ENCODE results near the gene WSCD1. TPM values are rescaled to one million over a fixed set of nuclear protein-coding genes. Genes with fewer than 3 reads are reported as not detected.

WSCD1 gene
- total RNA-seq, 1 donor from 2014 or later: 4.2 TPM

DNA sequence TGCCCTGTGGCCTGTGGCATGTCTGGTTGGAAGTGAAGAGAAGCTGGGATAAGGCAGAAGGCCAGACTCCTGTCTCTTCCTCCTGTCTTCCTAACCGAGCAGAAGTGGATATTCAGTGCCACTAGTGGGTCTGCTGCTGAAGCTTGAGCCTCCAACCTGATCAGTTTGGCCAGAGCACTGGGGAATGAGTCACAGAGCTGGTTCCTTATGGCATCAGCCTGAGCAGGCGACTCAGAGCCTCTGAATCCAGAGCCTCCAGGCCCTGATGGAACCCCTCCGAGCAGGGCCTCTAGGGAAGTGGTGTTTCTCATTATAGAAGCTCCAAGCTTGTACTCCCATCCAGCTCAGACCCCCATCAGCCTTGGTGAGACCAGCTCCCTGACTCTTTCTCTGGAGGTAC is 2.0 kb downstream of the WSCD1 start:
- Mint-ChIP-seq H3K36me3 (ENCODE audit: low read depth) (no peaks in the 10 kb centered on the region), H3K27me3 (ENCODE audit: low read depth) (peaks cover 27% of the 10 kb centered on the region), H3K4me1 (ENCODE audit: low read depth) (peaks cover 12% of the 10 kb centered on the region), H3K4me3 (ENCODE audit: unreplicated experiment) (no peak overlapping the region), H3K9me3 (ENCODE audit: low read depth) (no peaks in the 10 kb centered on the region), H3K27ac (ENCODE audit: unreplicated experiment) (no peak overlapping the region)
- DNase-seq (ENCODE audit: low spot score): no peak
- TF ChIP-seq, protein P1, sequence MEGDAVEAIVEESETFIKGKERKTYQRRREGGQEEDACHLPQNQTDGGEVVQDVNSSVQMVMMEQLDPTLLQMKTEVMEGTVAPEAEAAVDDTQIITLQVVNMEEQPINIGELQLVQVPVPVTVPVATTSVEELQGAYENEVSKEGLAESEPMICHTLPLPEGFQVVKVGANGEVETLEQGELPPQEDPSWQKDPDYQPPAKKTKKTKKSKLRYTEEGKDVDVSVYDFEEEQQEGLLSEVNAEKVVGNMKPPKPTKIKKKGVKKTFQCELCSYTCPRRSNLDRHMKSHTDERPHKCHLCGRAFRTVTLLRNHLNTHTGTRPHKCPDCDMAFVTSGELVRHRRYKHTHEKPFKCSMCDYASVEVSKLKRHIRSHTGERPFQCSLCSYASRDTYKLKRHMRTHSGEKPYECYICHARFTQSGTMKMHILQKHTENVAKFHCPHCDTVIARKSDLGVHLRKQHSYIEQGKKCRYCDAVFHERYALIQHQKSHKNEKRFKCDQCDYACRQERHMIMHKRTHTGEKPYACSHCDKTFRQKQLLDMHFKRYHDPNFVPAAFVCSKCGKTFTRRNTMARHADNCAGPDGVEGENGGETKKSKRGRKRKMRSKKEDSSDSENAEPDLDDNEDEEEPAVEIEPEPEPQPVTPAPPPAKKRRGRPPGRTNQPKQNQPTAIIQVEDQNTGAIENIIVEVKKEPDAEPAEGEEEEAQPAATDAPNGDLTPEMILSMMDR (IDR thresholded peaks at IDR 0.05): no peak

DNA sequence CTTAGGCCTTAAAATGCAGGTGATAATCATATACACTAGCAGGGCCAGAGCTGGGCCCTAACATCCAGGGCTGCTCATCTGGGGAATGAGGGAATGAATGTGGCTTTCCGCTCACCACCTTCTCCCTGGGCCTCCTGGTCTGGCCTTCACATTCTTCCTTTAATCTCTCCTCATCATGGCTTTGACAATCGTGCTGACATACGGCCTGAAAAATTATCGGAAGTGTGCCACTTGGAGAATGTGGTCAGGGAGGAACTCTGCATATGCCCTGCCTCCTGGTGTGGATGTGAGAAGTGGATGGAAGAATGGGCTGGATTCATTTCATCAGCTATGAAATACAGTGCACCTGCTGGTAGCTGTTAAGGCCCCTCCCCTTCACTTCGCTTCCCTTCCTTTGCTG is 2.4 kb downstream of the WSCD1 start:
- peaks cover 22% of the 10 kb centered on the region for H3K27me3 Mint-ChIP-seq (ENCODE audit: low read depth)
- no peaks in the 10 kb centered on the region for H3K36me3 Mint-ChIP-seq (ENCODE audit: low read depth)
- H3K27ac Mint-ChIP-seq (ENCODE audit: unreplicated experiment): no peak overlapping the region
- no peak for DNase-seq (ENCODE audit: low spot score)
- no peaks in the 10 kb centered on the region for H3K9me3 Mint-ChIP-seq (ENCODE audit: low read depth)
- TF ChIP-seq, protein P1 (IDR thresholded peaks at IDR 0.05): no peak
- H3K4me3 Mint-ChIP-seq (ENCODE audit: unreplicated experiment): no peak overlapping the region
- H3K4me1 Mint-ChIP-seq (ENCODE audit: low read depth): peaks cover 12% of the 10 kb centered on the region

DNA sequence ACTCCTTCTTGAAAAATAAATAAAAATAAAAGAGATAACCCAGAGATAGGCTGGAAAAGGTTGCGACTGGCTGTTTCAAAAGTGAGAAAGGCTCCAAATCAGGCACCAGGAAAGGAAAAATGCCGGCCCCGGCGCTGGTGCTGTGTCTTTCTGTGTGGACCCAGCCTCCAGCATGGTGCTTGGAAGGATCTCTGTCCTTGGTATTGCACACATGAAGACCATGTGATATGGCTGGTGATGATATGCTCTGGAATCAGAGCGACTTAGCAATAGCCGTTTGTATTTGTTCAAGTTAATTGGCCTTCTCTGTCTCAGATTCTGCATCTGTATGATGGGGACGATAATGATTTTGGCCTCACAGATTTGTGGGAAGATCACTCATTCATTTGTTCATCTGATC is 3.4 kb downstream of the WSCD1 start:
- DNase-seq (ENCODE audit: low spot score): no peak
- no peak overlapping the region for H3K4me3 Mint-ChIP-seq (ENCODE audit: unreplicated experiment)
- H3K27me3 Mint-ChIP-seq (ENCODE audit: low read depth): peaks cover 22% of the 10 kb centered on the region
- peaks cover 12% of the 10 kb centered on the region for H3K4me1 Mint-ChIP-seq (ENCODE audit: low read depth)
- H3K36me3 Mint-ChIP-seq (ENCODE audit: low read depth): no peaks in the 10 kb centered on the region
- H3K27ac Mint-ChIP-seq (ENCODE audit: unreplicated experiment): no peak overlapping the region
- no peaks in the 10 kb centered on the region for H3K9me3 Mint-ChIP-seq (ENCODE audit: low read depth)
- TF ChIP-seq, protein P1 (IDR thresholded peaks at IDR 0.05): no peak

DNA sequence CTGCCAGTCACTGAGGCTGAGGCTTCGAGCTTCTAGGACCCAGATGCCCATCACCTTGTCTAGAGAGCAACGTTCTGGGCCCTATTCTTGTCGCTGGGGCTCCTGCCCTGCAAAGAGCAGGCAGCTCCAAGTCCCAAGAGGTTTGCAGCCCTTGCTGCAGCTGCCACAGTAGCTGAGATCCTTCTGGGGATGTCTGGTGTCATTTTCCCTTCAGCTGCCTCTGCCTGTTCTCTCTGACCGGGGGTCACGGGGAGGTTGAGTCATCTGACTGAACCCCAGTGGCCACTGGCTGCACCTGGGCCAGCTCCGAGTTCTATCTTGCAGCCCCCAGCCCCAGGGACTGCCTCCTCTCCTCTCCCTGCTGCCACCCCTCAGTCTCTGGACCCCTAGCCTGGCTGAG is 4.9 kb downstream of the WSCD1 start:
- TF ChIP-seq, protein P1 (IDR thresholded peaks at IDR 0.05): no peak

DNA sequence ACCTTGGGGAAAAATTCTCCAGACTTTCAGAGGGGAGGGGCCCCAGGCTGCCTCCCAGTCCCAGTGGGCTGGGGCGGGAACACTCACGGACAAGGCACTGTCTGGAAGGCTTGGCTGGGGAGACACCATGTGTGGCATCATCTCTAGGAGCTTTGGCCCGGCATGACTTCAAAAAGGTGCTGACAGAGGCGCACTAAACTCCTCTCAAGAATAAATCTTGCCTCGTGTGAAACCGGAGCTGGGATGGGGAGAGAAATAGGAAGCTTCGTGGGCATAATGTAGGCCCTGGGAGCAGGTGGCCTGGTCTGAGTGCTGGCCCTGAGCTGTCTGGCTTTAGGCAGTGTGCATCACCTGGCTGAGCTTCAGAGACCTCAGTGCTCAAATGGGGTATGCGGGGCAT is 5.7 kb downstream of the WSCD1 start:
- H3K27me3 Mint-ChIP-seq (ENCODE audit: low read depth): peaks cover 10% of the 10 kb centered on the region
- no peak overlapping the region for H3K4me3 Mint-ChIP-seq (ENCODE audit: unreplicated experiment)
- no peaks in the 10 kb centered on the region for H3K36me3 Mint-ChIP-seq (ENCODE audit: low read depth)
- DNase-seq (ENCODE audit: low spot score): no peak
- H3K27ac Mint-ChIP-seq (ENCODE audit: unreplicated experiment): no peak overlapping the region
- TF ChIP-seq, protein P1 (IDR thresholded peaks at IDR 0.05): no peak
- H3K4me1 Mint-ChIP-seq (ENCODE audit: low read depth): peaks cover 6% of the 10 kb centered on the region
- H3K9me3 Mint-ChIP-seq (ENCODE audit: low read depth): no peaks in the 10 kb centered on the region

More for the DNA sequence above, 4.9 kb downstream of the WSCD1 start:
- H3K36me3 Mint-ChIP-seq (ENCODE audit: low read depth): no peaks in the 10 kb centered on the region
- no peak overlapping the region for H3K27ac Mint-ChIP-seq (ENCODE audit: unreplicated experiment)
- no peak overlapping the region for H3K4me3 Mint-ChIP-seq (ENCODE audit: unreplicated experiment)
- peaks cover 6% of the 10 kb centered on the region for H3K4me1 Mint-ChIP-seq (ENCODE audit: low read depth)
- H3K27me3 Mint-ChIP-seq (ENCODE audit: low read depth): peaks cover 10% of the 10 kb centered on the region
- no peaks in the 10 kb centered on the region for H3K9me3 Mint-ChIP-seq (ENCODE audit: low read depth)
- no peak for DNase-seq (ENCODE audit: low spot score)

Measured in chondrocyte (in vitro differentiated cells).